GM12878 (cell line): ENCODE data around the gene PKD2. TPM values are rescaled to one million over a fixed set of nuclear protein-coding genes. Genes with fewer than 3 reads are reported as not detected.

ENCODE experiments used
- ATAC-seq: fragments of 200-7000 bp; cut with Tn5 transposase; 3 replicates; pipeline ENCODE4 v1.9.1; 2020; ENCODE audit warnings: mild to moderate bottlenecking, moderate library complexity
- BruUV-seq: library from RNA; stranded (reverse); fragments of 400-500 nt; replicated peaks from 2 replicates; lab custom pipeline; 2021; lab: Mats Ljungman, UMichigan
- CTCF ChIA-PET: fragments of 300-600 bp; sonication (Branson Sonifier 250); formaldehyde crosslinking; extraction: SDS; loops from one replicate; lab custom pipeline; 2021; ENCODE audit warnings: inconsistent platforms; lab: Yijun Ruan, JAX
- POLR2A ChIA-PET: fragments of 350-600 bp; formaldehyde crosslinking; extraction: SDS; loops from one replicate; lab custom pipeline; 2021; ENCODE audit warnings: inconsistent platforms; lab: Charles Lee
- RAD21 ChIA-PET: fragments of 300-600 bp; sonication (Branson Sonifier 250); formaldehyde crosslinking; loops from one replicate; lab custom pipeline; 2023; ENCODE audit warnings: antibody characterized with exemption; ENCODE audit not compliant: unreplicated experiment; lab: Charles Lee
- SMC1A ChIA-PET: fragments of 300-600 bp; sonication (Branson Sonifier 250); formaldehyde crosslinking; loops from one replicate; lab custom pipeline; 2023; ENCODE audit not compliant: unreplicated experiment, uncharacterized antibody; lab: Charles Lee
- DNase-seq: peaks from one replicate; pipeline ENCODE4 v3.0.0-alpha.2; 2011; ENCODE audit warnings: low read depth, low spot score
- FAIRE-seq: peaks from 3 replicates; lab custom pipeline; 2011; peaks lifted over from hg19 to GRCh38; lab: Jason Lieb, UNC
- H2AFZ ChIP-seq: 2 replicates; pipeline ENCODE4 v1.6.0; 2011; ENCODE audit warnings: low read depth, low read length, control low read depth; ENCODE audit not compliant: control insufficient read depth
- H3K27ac ChIP-seq: 2 replicates; pipeline ENCODE4 v1.5.1; 2011; ENCODE audit warnings: control low read depth; ENCODE audit not compliant: control insufficient read depth, insufficient read depth
- H3K27me3 ChIP-seq, 2 experiments: replicated peaks in 1 of 2; 2 replicates each; pipeline versions ENCODE4 v1.6.0 to v1.6.1; 2011; ENCODE audit warnings: low read length in 1 of 2; ENCODE audit not compliant: control insufficient read depth in 2 of 2, insufficient read depth in 2 of 2
- H3K36me3 ChIP-seq, 2 experiments: 2 replicates each; pipeline ENCODE4 v1.5.1; 2011; ENCODE audit warnings: low read length in 1 of 2; ENCODE audit not compliant: control insufficient read depth in 2 of 2, insufficient read depth in 2 of 2
- H3K4me1 ChIP-seq: 2 replicates; pipeline ENCODE4 v1.6.1; 2011; ENCODE audit warnings: mild to moderate bottlenecking, low read length, moderate library complexity, mixed read lengths; ENCODE audit not compliant: control insufficient read depth, insufficient read depth
- H3K4me2 ChIP-seq: 2 replicates; pipeline ENCODE4 v1.6.0; 2011; ENCODE audit warnings: control low read depth; ENCODE audit not compliant: control insufficient read depth, insufficient read depth
- H3K4me3 ChIP-seq: fragments of 200-600 bp; sonication (generic); 2 replicates; pipeline ENCODE4 v1.5.1; 2016
- H3K79me2 ChIP-seq: 2 replicates; pipeline ENCODE4 v1.6.0; 2011; ENCODE audit warnings: low read length; ENCODE audit not compliant: control insufficient read depth, insufficient read depth
- H3K9ac ChIP-seq: 2 replicates; pipeline ENCODE4 v1.8.0; 2011; ENCODE audit warnings: low read length, control low read depth, mixed read lengths; ENCODE audit not compliant: control insufficient read depth, insufficient read depth
- H3K9me3 ChIP-seq: replicated peaks from 3 replicates; pipeline ENCODE4 v1.5.1; 2011; ENCODE audit warnings: mild to moderate bottlenecking, low read length; ENCODE audit not compliant: control insufficient read depth, insufficient read depth
- H4K20me1 ChIP-seq: 2 replicates; pipeline ENCODE4 v1.6.0; 2011; ENCODE audit not compliant: control insufficient read depth, insufficient read depth
- HCFC1 ChIP-seq: fragments of 150-350 bp; IDR thresholded peaks from 2 replicates; pipeline ENCODE4 v1.6.1; 2014; ENCODE audit warnings: low read length
- HDAC2 ChIP-seq: fragments of 200-600 bp; sonication (generic); IDR thresholded peaks from 2 replicates; pipeline ENCODE4 v1.6.1; 2017
- IKZF1 ChIP-seq: fragments of 450-650 bp; conservative IDR thresholded peaks from 2 replicates; pipeline ENCODE4 v1.6.1; 2017; ENCODE audit warnings: antibody characterized with exemption, mild to moderate bottlenecking
- IKZF2 ChIP-seq, 2 experiments: fragments of 450-650 bp; IDR thresholded peaks; 2 replicates each; pipeline ENCODE4 v1.6.1; 2017; ENCODE audit warnings: mild to moderate bottlenecking in 2 of 2, moderate library complexity in 2 of 2
- MEF2A ChIP-seq: IDR thresholded peaks from 2 replicates; pipeline ENCODE4 v1.6.1; 2011; ENCODE audit warnings: low read depth, mild to moderate bottlenecking, low read length, moderate library complexity; ENCODE audit not compliant: insufficient read depth
- MYC ChIP-seq: IDR thresholded peaks from 2 replicates; pipeline ENCODE4 v1.6.1; 2011; ENCODE audit warnings: mild to moderate bottlenecking, low read length, moderate library complexity, inconsistent platforms; ENCODE audit not compliant: insufficient read depth, insufficient replicate concordance, insufficient read length, severe bottlenecking
- NFYB ChIP-seq: IDR thresholded peaks from 2 replicates; pipeline ENCODE4 v1.6.1; 2011; ENCODE audit warnings: low read depth, mild to moderate bottlenecking, low read length, improper control_type of control experiment, moderate library complexity; ENCODE audit not compliant: insufficient read depth
- NR2C1 ChIP-seq: fragments of 450-650 bp; IDR thresholded peaks from 2 replicates; pipeline ENCODE4 v1.6.1; 2017; ENCODE audit warnings: antibody characterized with exemption, mild to moderate bottlenecking, moderate library complexity
- NR2F1 ChIP-seq: fragments of 450-650 bp; conservative IDR thresholded peaks from 2 replicates; pipeline ENCODE4 v1.6.1; 2017; ENCODE audit warnings: mild to moderate bottlenecking
- RAD21 ChIP-seq: IDR thresholded peaks from 2 replicates; pipeline ENCODE4 v1.6.1; 2011; ENCODE audit warnings: mild to moderate bottlenecking, low read depth, low read length, moderate library complexity; ENCODE audit not compliant: insufficient read depth
- WGBS: methylation state at CpG from one replicate; pipeline ENCODE4 v1.1.6; 2016; ENCODE audit warnings: low lambda C conversion rate; ENCODE audit not compliant: insufficient replicate concordance, insufficient coverage; ENCODE audit errors: missing lambda C conversion rate; 5-methylcytosine and 5-hydroxymethylcytosine counted together
- in situ Hi-C: fragments of 300-500 bp; cut with MboI; formaldehyde crosslinking; loops from 9 replicates; pipeline ENCODE4 v1.14.3; 2018; ENCODE audit warnings: mixed read lengths
- intact Hi-C: fragments of 100-400 bp; cut with micrococcal nuclease; formaldehyde crosslinking; loops from one replicate; pipeline ENCODE4 v1.14.2; 2022; ENCODE audit not compliant: unreplicated experiment
- polyA plus RNA-seq, 11 experiments: library from polyadenylated mRNA; depleted of rRNA in 4 of 11; unstranded in 6 of 11; stranded (reverse) in 5 of 11; fragments of >200 nt; fragmentation: Nextera tagmentation in 4 of 11; fragmentation: Illumina TruSeq in 1 of 11; extraction: Ambion mirVana in 4 of 11; extraction: Trizol in 1 of 11; gene quantifications; 1 replicate in 1 of 11; 2 replicates in 10 of 11; pipeline versions ENCODE4 v1.2.1 to v1.2.3, GENCODE V29; 2011 to 2016; ENCODE audit warnings: inconsistent platforms in 2 of 11, missing spikeins in 2 of 11, low read depth in 1 of 11
- total RNA-seq, 4 experiments: library from RNA; depleted of rRNA in 3 of 4; stranded (reverse); fragments of >200 nt in 3 of 4; fragmentation: Illumina TruSeq in 1 of 4; extraction: Trizol in 1 of 4; gene quantifications; 2 replicates each; pipeline versions ENCODE4 v1.2.1 to v1.2.3, GENCODE V29; 2013 to 2021
- TF ChIP-seq, protein P1 (sequence below): fragments of 450-650 bp; IDR thresholded peaks from 2 replicates; pipeline ENCODE4 v1.6.1; 2016; ENCODE audit warnings: mild to moderate bottlenecking
- TF ChIP-seq, protein P2 (sequence below): IDR thresholded peaks from 2 replicates; pipeline ENCODE4 v1.6.1; 2012; ENCODE audit warnings: low read depth, low read length, improper control_type of control experiment
- TF ChIP-seq, protein P3 (sequence below): fragments of 450-650 bp; IDR thresholded peaks from 2 replicates; pipeline ENCODE4 v1.6.1; 2018; ENCODE audit warnings: borderline replicate concordance, mild to moderate bottlenecking; ENCODE audit not compliant: partially characterized antibody
- TF ChIP-seq, protein P4 (sequence below): IDR thresholded peaks from 2 replicates; pipeline ENCODE4 v1.6.1; 2011; ENCODE audit warnings: borderline replicate concordance, low read depth, mild to moderate bottlenecking, moderate library complexity, low read length; ENCODE audit not compliant: insufficient read depth, poor library complexity, severe bottlenecking

The PKD2 gene
- total and polyA plus RNA-seq, 10 of the 15 experiments (the other 5 are each of a cell fraction or from before 2014, with no cell fraction given), result 2.0 to 13.8 (median 8.4) TPM

DNA sequence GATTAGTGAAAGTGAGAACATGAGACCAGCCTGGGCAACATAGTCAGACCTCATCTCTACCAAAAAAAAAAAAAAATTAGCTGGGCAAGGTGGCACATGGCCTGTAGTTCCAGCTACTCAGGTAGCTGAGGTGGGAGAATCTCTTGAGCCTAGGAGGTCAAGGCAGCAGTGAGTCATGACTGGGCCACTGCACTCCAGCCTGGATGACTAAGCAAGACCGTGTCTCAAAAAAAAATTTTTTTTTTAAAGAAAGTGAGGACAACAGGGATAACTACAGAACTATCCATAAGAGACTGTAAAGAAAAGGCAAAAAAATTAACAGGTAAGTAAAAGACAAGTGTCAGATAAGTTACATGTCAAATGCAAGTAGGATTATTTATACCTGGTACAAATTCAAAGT, 45.4 kb upstream of the PKD2 start (continued):
- TF ChIP-seq IKZF1, result no peak
- TF ChIP-seq NR2C1, result no peak

DNA sequence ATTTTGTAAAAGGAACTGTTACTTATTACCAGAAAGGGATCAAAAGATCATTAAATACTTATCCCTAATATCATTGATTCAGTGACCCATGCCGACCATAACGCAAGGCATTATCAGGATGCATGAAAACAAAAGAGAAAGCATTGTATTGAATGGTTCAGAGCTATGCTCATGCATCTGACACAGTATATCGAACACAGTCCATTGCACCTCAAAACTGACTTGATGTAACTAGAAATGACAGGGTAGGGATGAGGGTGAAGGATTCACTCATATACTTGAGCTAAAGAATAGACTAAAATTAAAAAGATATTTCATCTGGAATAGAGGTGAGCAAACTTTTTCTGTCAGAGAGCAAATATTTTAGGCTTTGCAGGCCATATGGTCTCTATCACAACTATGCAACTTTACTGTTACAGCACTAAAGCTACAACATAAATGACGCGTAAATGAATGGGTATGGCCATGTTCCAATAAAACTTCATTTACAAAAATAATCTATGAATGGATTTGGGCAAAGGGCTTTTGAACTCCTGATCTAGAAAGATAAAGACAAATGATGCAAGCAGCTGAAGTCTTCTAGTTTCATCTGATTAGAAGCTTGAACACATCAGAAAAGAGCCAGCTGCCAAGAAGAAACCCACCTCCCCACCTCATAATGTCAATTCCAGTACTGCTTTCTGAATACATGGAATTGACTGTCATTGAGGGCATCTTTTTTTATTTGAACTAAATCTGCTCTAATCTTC, 44.9 kb upstream of the PKD2 start:
- FAIRE-seq (no peak), ATAC-seq (no peak), DNase-seq (no peak)
- Histone ChIP-seq H3K27me3 (no peaks in the 10 kb centered on the region), H3K36me3 (no peaks in the 10 kb centered on the region), H2AFZ (no peak overlapping the region), H3K9ac (no peak overlapping the region), H4K20me1 (no peaks in the 10 kb centered on the region), H3K4me1 (no peaks in the 10 kb centered on the region), H3K4me2 (no peak overlapping the region), H3K27ac (no peak overlapping the region), H3K9me3 (no peaks in the 10 kb centered on the region), H3K4me3 (no peak overlapping the region), H3K79me2 (no peaks in the 10 kb centered on the region)
- ChIA-PET POLR2A (interaction anchor here (0.6 kb wide), 1 partner anchor 11 kb away, joined by 3 read pairs; no protein-coding TSS in a partner anchor), RAD21 (no interaction called here), SMC1A (interaction anchor here (1.4 to 3.6 kb wide), 2 partner anchors 11 to 14 kb away, joined by 4 to 16 read pairs; no protein-coding TSS in a partner anchor), CTCF (interaction anchor here (2.1 to 4.8 kb wide), 2 partner anchors 11 to 114 kb away, joined by 5 to 40 read pairs; no protein-coding TSS in a partner anchor)
- TF ChIP-seq NFYB (no peak), MYC (no peak), IKZF2 (IDR thresholded peaks at IDR 0.05) (no peak), HDAC2 (no peak), HCFC1 (no peak), NR2F1 (no peak), MEF2A (no peak), RAD21 (no peak)
- TF ChIP-seq, protein P1, sequence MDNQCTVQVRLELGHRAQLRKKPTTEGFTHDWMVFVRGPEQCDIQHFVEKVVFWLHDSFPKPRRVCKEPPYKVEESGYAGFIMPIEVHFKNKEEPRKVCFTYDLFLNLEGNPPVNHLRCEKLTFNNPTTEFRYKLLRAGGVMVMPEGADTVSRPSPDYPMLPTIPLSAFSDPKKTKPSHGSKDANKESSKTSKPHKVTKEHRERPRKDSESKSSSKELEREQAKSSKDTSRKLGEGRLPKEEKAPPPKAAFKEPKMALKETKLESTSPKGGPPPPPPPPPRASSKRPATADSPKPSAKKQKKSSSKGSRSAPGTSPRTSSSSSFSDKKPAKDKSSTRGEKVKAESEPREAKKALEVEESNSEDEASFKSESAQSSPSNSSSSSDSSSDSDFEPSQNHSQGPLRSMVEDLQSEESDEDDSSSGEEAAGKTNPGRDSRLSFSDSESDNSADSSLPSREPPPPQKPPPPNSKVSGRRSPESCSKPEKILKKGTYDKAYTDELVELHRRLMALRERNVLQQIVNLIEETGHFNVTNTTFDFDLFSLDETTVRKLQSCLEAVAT, result no peak
- TF ChIP-seq, protein P2, sequence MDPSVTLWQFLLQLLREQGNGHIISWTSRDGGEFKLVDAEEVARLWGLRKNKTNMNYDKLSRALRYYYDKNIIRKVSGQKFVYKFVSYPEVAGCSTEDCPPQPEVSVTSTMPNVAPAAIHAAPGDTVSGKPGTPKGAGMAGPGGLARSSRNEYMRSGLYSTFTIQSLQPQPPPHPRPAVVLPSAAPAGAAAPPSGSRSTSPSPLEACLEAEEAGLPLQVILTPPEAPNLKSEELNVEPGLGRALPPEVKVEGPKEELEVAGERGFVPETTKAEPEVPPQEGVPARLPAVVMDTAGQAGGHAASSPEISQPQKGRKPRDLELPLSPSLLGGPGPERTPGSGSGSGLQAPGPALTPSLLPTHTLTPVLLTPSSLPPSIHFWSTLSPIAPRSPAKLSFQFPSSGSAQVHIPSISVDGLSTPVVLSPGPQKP, result no peak
- TF ChIP-seq, protein P3, sequence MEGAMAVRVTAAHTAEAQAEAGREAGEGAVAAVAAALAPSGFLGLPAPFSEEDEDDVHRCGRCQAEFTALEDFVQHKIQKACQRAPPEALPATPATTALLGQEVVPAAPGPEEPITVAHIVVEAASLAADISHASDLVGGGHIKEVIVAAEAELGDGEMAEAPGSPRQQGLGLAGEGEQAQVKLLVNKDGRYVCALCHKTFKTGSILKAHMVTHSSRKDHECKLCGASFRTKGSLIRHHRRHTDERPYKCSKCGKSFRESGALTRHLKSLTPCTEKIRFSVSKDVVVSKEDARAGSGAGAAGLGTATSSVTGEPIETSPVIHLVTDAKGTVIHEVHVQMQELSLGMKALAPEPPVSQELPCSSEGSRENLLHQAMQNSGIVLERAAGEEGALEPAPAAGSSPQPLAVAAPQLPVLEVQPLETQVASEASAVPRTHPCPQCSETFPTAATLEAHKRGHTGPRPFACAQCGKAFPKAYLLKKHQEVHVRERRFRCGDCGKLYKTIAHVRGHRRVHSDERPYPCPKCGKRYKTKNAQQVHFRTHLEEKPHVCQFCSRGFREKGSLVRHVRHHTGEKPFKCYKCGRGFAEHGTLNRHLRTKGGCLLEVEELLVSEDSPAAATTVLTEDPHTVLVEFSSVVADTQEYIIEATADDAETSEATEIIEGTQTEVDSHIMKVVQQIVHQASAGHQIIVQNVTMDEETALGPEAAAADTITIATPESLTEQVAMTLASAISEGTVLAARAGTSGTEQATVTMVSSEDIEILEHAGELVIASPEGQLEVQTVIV, result no peak
- TF ChIP-seq, protein P4, sequence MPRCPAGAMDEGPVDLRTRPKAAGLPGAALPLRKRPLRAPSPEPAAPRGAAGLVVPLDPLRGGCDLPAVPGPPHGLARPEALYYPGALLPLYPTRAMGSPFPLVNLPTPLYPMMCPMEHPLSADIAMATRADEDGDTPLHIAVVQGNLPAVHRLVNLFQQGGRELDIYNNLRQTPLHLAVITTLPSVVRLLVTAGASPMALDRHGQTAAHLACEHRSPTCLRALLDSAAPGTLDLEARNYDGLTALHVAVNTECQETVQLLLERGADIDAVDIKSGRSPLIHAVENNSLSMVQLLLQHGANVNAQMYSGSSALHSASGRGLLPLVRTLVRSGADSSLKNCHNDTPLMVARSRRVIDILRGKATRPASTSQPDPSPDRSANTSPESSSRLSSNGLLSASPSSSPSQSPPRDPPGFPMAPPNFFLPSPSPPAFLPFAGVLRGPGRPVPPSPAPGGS, result no peak
- 47% methylated on average over 5 of the region's 5 CpGs for WGBS
- no TSS peak for BruUV-seq
- intact Hi-C loops (no loop called here), in situ Hi-C loops (no loop called here)
